HL-60 (cell line): ENCODE results near the gene PDK3.

Source experiments
- DNase-seq, 2 experiments: peaks; one replicate each; pipeline ENCODE4 v3.0.0-alpha.2; 2010 to 2020; ENCODE audit warnings: low read depth in 1 of 2, low spot score in 1 of 2
- H3K27ac ChIP-seq: fragments of 250-450 bp; sonication (Bioruptor Pico); replicated peaks from 2 replicates; pipeline ENCODE4 v1.5.1; 2020; ENCODE audit warnings: mild to moderate bottlenecking, moderate library complexity
- H3K27me3 ChIP-seq: fragments of 250-450 bp; sonication (Bioruptor Pico); 2 replicates; pipeline ENCODE4 v1.5.1; 2021; ENCODE audit warnings: mild to moderate bottlenecking, moderate library complexity; ENCODE audit not compliant: insufficient read depth, poor library complexity, severe bottlenecking
- H3K4me3 ChIP-seq: replicated peaks from 2 replicates; pipeline ENCODE4 v1.5.1; 2011; ENCODE audit warnings: mild to moderate bottlenecking, control low read depth, low read length; ENCODE audit not compliant: insufficient read depth
- CTCF ChIP-seq: IDR thresholded peaks from one replicate; pipeline ENCODE4 v1.5.1; 2011; ENCODE audit warnings: low read length, control low read depth, inconsistent platforms; ENCODE audit not compliant: insufficient read depth
- POLR2AphosphoS5 ChIP-seq: IDR thresholded peaks from 2 replicates; pipeline ENCODE4 v1.6.1; 2012; ENCODE audit warnings: low read depth
- REST ChIP-seq: IDR thresholded peaks from 2 replicates; pipeline ENCODE4 v1.6.1; 2012; ENCODE audit warnings: low read depth; ENCODE audit not compliant: insufficient replicate concordance
- SPI1 ChIP-seq: IDR thresholded peaks from 2 replicates; pipeline ENCODE4 v1.6.1; 2012; ENCODE audit warnings: low read depth, mild to moderate bottlenecking, borderline replicate concordance

PDK3 gene

GRCh38 chrX:24577091-24577490, 112.0 kb downstream of the PDK3 start:
- no peak overlapping the region for H3K27ac ChIP-seq
- H3K4me3 ChIP-seq, result no peak overlapping the region
- DNase-seq, result no peak
- peaks cover 2% of the 10 kb centered on the region for H3K27me3 ChIP-seq
- no peak for TF ChIP-seq CTCF
- no peak for TF ChIP-seq SPI1
- no peak for TF ChIP-seq POLR2AphosphoS5
- TF ChIP-seq REST, result no peak
